ENCODE data around the gene SIGLEC14. TPM values are rescaled to one million over a fixed set of nuclear protein-coding genes. Genes with fewer than 3 reads are reported as not detected.

SIGLEC14 gene
- total RNA-seq, 1 donor from 2014 or later = not detected

GRCh38 chr19:51621178-51621577 lies 25.4 kb downstream of the SIGLEC14 start:
- Histone ChIP-seq H3K9ac (no peak overlapping the region), H3K4me1 (no peaks in the 10 kb centered on the region), H3K27ac (no peak overlapping the region), H3K9me3 (ENCODE audit: low read depth) (peaks cover 10% of the 10 kb centered on the region), H4K20me1 (ENCODE audit: low read depth) (no peaks in the 10 kb centered on the region), H3F3A (ENCODE audit: low read depth) (no peaks in the 10 kb centered on the region), H3K4me2 (no peak overlapping the region), H3K79me2 (ENCODE audit: low read depth) (no peaks in the 10 kb centered on the region), H3K4me3 (no peak overlapping the region), H3K36me3 (no peaks in the 10 kb centered on the region), H2AFZ (replicated peaks) (no peak overlapping the region), H3K27me3 (no peaks in the 10 kb centered on the region)
- Mint-ChIP-seq H3K36me3 (no peaks in the 10 kb centered on the region), H3K27ac (no peak overlapping the region), H3K9me3 (peaks cover 2% of the 10 kb centered on the region), H3K4me3 (no peak overlapping the region), H3K4me1 (no peaks in the 10 kb centered on the region), H3K27me3 (ENCODE audit: insufficient read depth, low read depth) (no peaks in the 10 kb centered on the region)
- TF ChIP-seq EZH2 (IDR thresholded peaks at IDR 0.05) (no peak), EZH2phosphoT487 (IDR thresholded peaks at IDR 0.05) (no peak), CTCF (IDR thresholded peaks at IDR 0.05) (no peak)
- no peak for DNase-seq (ENCODE audit: low spot score)

GRCh38 chr19:51615991-51616390 lies 30.6 kb downstream of the SIGLEC14 start:
- no peaks in the 10 kb centered on the region for H3K36me3 ChIP-seq
- no peaks in the 10 kb centered on the region for H4K20me1 ChIP-seq (ENCODE audit: low read depth)
- H3K4me3 Mint-ChIP-seq = no peak overlapping the region
- H2AFZ ChIP-seq (replicated peaks) = no peak overlapping the region
- H3K9me3 Mint-ChIP-seq = no peaks in the 10 kb centered on the region
- H3K4me3 ChIP-seq = no peak overlapping the region
- no peaks in the 10 kb centered on the region for H3K36me3 Mint-ChIP-seq
- peaks cover 10% of the 10 kb centered on the region for H3K9me3 ChIP-seq (ENCODE audit: low read depth)
- H3K4me2 ChIP-seq = no peak overlapping the region
- H3K27me3 Mint-ChIP-seq (ENCODE audit: insufficient read depth, low read depth) = no peaks in the 10 kb centered on the region
- H3K4me1 Mint-ChIP-seq = no peaks in the 10 kb centered on the region
- no peak overlapping the region for H3K27ac ChIP-seq
- H3K4me1 ChIP-seq = no peaks in the 10 kb centered on the region
- no peak for DNase-seq (ENCODE audit: low spot score)
- no peak overlapping the region for H3K9ac ChIP-seq
- no peak overlapping the region for H3K27ac Mint-ChIP-seq
- H3K79me2 ChIP-seq (ENCODE audit: low read depth) = no peaks in the 10 kb centered on the region
- no peak for TF ChIP-seq CTCF (IDR thresholded peaks at IDR 0.05)
- TF ChIP-seq EZH2phosphoT487 (IDR thresholded peaks at IDR 0.05) = no peak
- no peak for TF ChIP-seq EZH2 (IDR thresholded peaks at IDR 0.05)
- H3K27me3 ChIP-seq = no peaks in the 10 kb centered on the region
- H3F3A ChIP-seq (ENCODE audit: low read depth) = no peaks in the 10 kb centered on the region

GRCh38 chr19:51614789-51615188 lies 31.8 kb downstream of the SIGLEC14 start:
- Histone ChIP-seq H3K79me2 (ENCODE audit: low read depth) (no peaks in the 10 kb centered on the region), H4K20me1 (ENCODE audit: low read depth) (no peaks in the 10 kb centered on the region), H3K27me3 (no peaks in the 10 kb centered on the region), H3K4me1 (no peaks in the 10 kb centered on the region), H3K36me3 (no peaks in the 10 kb centered on the region), H2AFZ (replicated peaks) (no peak overlapping the region), H3F3A (ENCODE audit: low read depth) (no peaks in the 10 kb centered on the region), H3K27ac (no peak overlapping the region), H3K9me3 (ENCODE audit: low read depth) (peaks cover 12% of the 10 kb centered on the region), H3K4me2 (no peak overlapping the region), H3K4me3 (no peak overlapping the region), H3K9ac (no peak overlapping the region)
- no peak for TF ChIP-seq EZH2phosphoT487 (IDR thresholded peaks at IDR 0.05)
- TF ChIP-seq EZH2 (IDR thresholded peaks at IDR 0.05) = no peak
- TF ChIP-seq CTCF (IDR thresholded peaks at IDR 0.05) = no peak
- H3K27ac Mint-ChIP-seq = no peak overlapping the region
- no peaks in the 10 kb centered on the region for H3K36me3 Mint-ChIP-seq
- no peak for DNase-seq (ENCODE audit: low spot score)
- H3K27me3 Mint-ChIP-seq (ENCODE audit: insufficient read depth, low read depth) = no peaks in the 10 kb centered on the region
- H3K4me1 Mint-ChIP-seq = no peaks in the 10 kb centered on the region
- H3K9me3 Mint-ChIP-seq = no peaks in the 10 kb centered on the region
- no peak overlapping the region for H3K4me3 Mint-ChIP-seq
